CD4-positive, alpha-beta T cell treated with Interleukin-1 beta for 1 hour (primary cell): ENCODE measurements around the gene PLEKHJ1.

Experiments
- DNase-seq, 2 donors: peaks; one replicate each; pipeline ENCODE4 v3.0.0-alpha.2; 2020 to 2022

The PLEKHJ1 gene

GRCh38 chr19:2234996-2235380, 1.1 kb downstream of the PLEKHJ1 start:
- no peak for DNase-seq

GRCh38 chr19:2233601-2234280, 2.4 kb downstream of the PLEKHJ1 start:
- no peak for DNase-seq

GRCh38 chr19:2232286-2233151, 3.6 kb downstream of the PLEKHJ1 start:
- DNase-seq, result no peak

GRCh38 chr19:2231621-2232221, 4.4 kb downstream of the PLEKHJ1 start:
- DNase-seq, result no peak

- DNase-seq, result no peak
These were observed 5.2 kb downstream of the PLEKHJ1 start for GRCh38 chr19:2230807-2231533.

GRCh38 chr19:2230033-2230531, 6.0 kb downstream of the PLEKHJ1 start:
- no peak for DNase-seq

GRCh38 chr19:2229103-2230032, 6.8 kb downstream of the PLEKHJ1 start:
- DNase-seq, result no peak

- DNase-seq, result no peak
These were observed 7.7 kb downstream of the PLEKHJ1 start for GRCh38 chr19:2228157-2229030.

GRCh38 chr19:2227415-2228156, 8.5 kb downstream of the PLEKHJ1 start:
- peak in 1 of 2 donors; percentile 51 for DNase-seq

GRCh38 chr19:2226840-2227360, 9.2 kb downstream of the PLEKHJ1 start:
- no peak for DNase-seq

- DNase-seq, result no peak
These were observed 9.9 kb downstream of the PLEKHJ1 start for GRCh38 chr19:2226051-2226839.

GRCh38 chr19:2225415-2226050, 10.6 kb downstream of the PLEKHJ1 start:
- DNase-seq, result no peak

GRCh38 chr19:2224754-2225349, 11.3 kb downstream of the PLEKHJ1 start:
- no peak for DNase-seq

GRCh38 chr19:2223959-2224358, 12.2 kb downstream of the PLEKHJ1 start:
- DNase-seq, result peak; percentile 37 to 64

- DNase-seq, result no peak
These were observed 12.7 kb downstream of the PLEKHJ1 start for GRCh38 chr19:2223391-2223790.

- no peak for DNase-seq
These were observed 14.2 kb downstream of the PLEKHJ1 start for GRCh38 chr19:2221918-2222317.

- DNase-seq, result no peak
These were observed 14.8 kb downstream of the PLEKHJ1 start for GRCh38 chr19:2221250-2221831.

- no peak for DNase-seq
These were observed 16.4 kb downstream of the PLEKHJ1 start for GRCh38 chr19:2219726-2220125.
